GM19328 (cell line): Measurements from ENCODE around the gene LIFR.

ENCODE experiments used
- ATAC-seq: cut with Tn5 transposase; IDR thresholded peaks from one replicate; pipeline ENCODE4 v1.9.1; 2021; ENCODE audit warnings: mild to moderate bottlenecking, moderate library complexity; ENCODE audit not compliant: unreplicated experiment

The LIFR gene

GRCh38 chr5:38551030-38552017 is 5.1 kb downstream of the LIFR start:
- no peak for ATAC-seq

- ATAC-seq = no peak
Observed at GRCh38 chr5:38548064-38548759, 8.2 kb downstream of the LIFR start.

GRCh38 chr5:38547257-38547656 is 9.2 kb downstream of the LIFR start:
- ATAC-seq = no peak

GRCh38 chr5:38546691-38547146 is 9.7 kb downstream of the LIFR start:
- ATAC-seq = no peak

- ATAC-seq = no peak
Observed at GRCh38 chr5:38543886-38544285, 12.6 kb downstream of the LIFR start.

- no peak for ATAC-seq
Observed at GRCh38 chr5:38543074-38543473, 13.4 kb downstream of the LIFR start.

- no peak for ATAC-seq
Observed at GRCh38 chr5:38541174-38541725, 15.2 kb downstream of the LIFR start.

- no peak for ATAC-seq
Observed at GRCh38 chr5:38540314-38540713, 16.1 kb downstream of the LIFR start.

GRCh38 chr5:38538161-38538560 is 18.3 kb downstream of the LIFR start:
- ATAC-seq = no peak

GRCh38 chr5:38537505-38537904 is 18.9 kb downstream of the LIFR start:
- no peak for ATAC-seq

GRCh38 chr5:38536968-38537367 is 19.5 kb downstream of the LIFR start:
- ATAC-seq = no peak

GRCh38 chr5:38535845-38536244 is 20.6 kb downstream of the LIFR start:
- no peak for ATAC-seq

GRCh38 chr5:38535248-38535750 is 21.1 kb downstream of the LIFR start:
- ATAC-seq = no peak

- no peak for ATAC-seq
Observed at GRCh38 chr5:38534156-38534453, 22.3 kb downstream of the LIFR start.

- ATAC-seq = no peak
Observed at GRCh38 chr5:38533286-38534155, 22.9 kb downstream of the LIFR start.

GRCh38 chr5:38532165-38532669 is 24.2 kb downstream of the LIFR start:
- no peak for ATAC-seq

GRCh38 chr5:38531518-38531917 is 24.9 kb downstream of the LIFR start:
- ATAC-seq = no peak

- ATAC-seq = no peak
Observed at GRCh38 chr5:38529955-38530646, 26.3 kb downstream of the LIFR start.

- no peak for ATAC-seq
Observed at GRCh38 chr5:38528162-38528703, 28.2 kb downstream of the LIFR start.

GRCh38 chr5:38527475-38527874 is 29.0 kb downstream of the LIFR start:
- no peak for ATAC-seq
